Ishikawa (cell line): ENCODE results near the gene GPR153.

Experiments
- CEBPB ChIP-seq: IDR thresholded peaks from 2 replicates; pipeline ENCODE4 v1.6.1; 2012
- CREB1 ChIP-seq: IDR thresholded peaks from 2 replicates; pipeline ENCODE4 v1.6.1; 2012; ENCODE audit warnings: low read depth
- EGR1 ChIP-seq: IDR thresholded peaks from 2 replicates; pipeline ENCODE4 v1.6.1; 2012
- EP300 ChIP-seq: IDR thresholded peaks from 2 replicates; pipeline ENCODE4 v1.6.1; 2012; ENCODE audit warnings: borderline replicate concordance
- MAX ChIP-seq: IDR thresholded peaks from 2 replicates; pipeline ENCODE4 v1.6.1; 2012
- NFIC ChIP-seq: IDR thresholded peaks from 2 replicates; pipeline ENCODE4 v1.6.1; 2012
- RAD21 ChIP-seq: IDR thresholded peaks from 2 replicates; pipeline ENCODE4 v1.6.1; 2012; ENCODE audit warnings: low read depth
- REST ChIP-seq: IDR thresholded peaks from 2 replicates; pipeline ENCODE4 v1.6.1; 2012; ENCODE audit warnings: low read depth, mild to moderate bottlenecking
- TAF1 ChIP-seq: IDR thresholded peaks from 2 replicates; pipeline ENCODE4 v1.6.1; 2012; ENCODE audit warnings: low read depth, mild to moderate bottlenecking
- TCF12 ChIP-seq: IDR thresholded peaks from 2 replicates; pipeline ENCODE4 v1.6.1; 2012; ENCODE audit warnings: low read depth
- TEAD4 ChIP-seq: IDR thresholded peaks from 2 replicates; pipeline ENCODE4 v1.6.1; 2012
- USF1 ChIP-seq: IDR thresholded peaks from 2 replicates; pipeline ENCODE4 v1.6.1; 2012
- YY1 ChIP-seq: IDR thresholded peaks from 2 replicates; pipeline ENCODE4 v1.6.1; 2012; ENCODE audit warnings: low read depth
- ZBTB7A ChIP-seq: IDR thresholded peaks from 2 replicates; pipeline ENCODE4 v1.6.1; 2012; ENCODE audit warnings: low read depth

The GPR153 gene

GRCh38 chr1:6287029-6287428 lies 26.1 kb upstream of the GPR153 start:
- TF ChIP-seq EGR1 (no peak), TCF12 (no peak), RAD21 (no peak), MAX (no peak), USF1 (no peak)

GRCh38 chr1:6286266-6286665 lies 25.4 kb upstream of the GPR153 start:
- TF ChIP-seq USF1 (no peak), TEAD4 (no peak), YY1 (no peak), TAF1 (no peak), REST (no peak), EGR1 (no peak), RAD21 (no peak), MAX (no peak), EP300 (no peak)

- TF ChIP-seq CREB1 (no peak), TEAD4 (no peak), ZBTB7A (no peak), RAD21 (no peak), USF1 (no peak), MAX (no peak)
Observed at GRCh38 chr1:6285336-6285735, 24.4 kb upstream of the GPR153 start.

GRCh38 chr1:6282577-6283270 lies 21.8 kb upstream of the GPR153 start:
- no peak for TF ChIP-seq TAF1
- no peak for TF ChIP-seq EGR1
- TF ChIP-seq NFIC, result no peak
- no peak for TF ChIP-seq TEAD4
- TF ChIP-seq ZBTB7A, result no peak
- no peak for TF ChIP-seq CEBPB
- no peak for TF ChIP-seq TCF12

GRCh38 chr1:6281511-6282402 lies 20.9 kb upstream of the GPR153 start:
- TF ChIP-seq NFIC (no peak), REST (no peak)

GRCh38 chr1:6280761-6281451 lies 20.0 kb upstream of the GPR153 start:
- no peak for TF ChIP-seq EGR1
- TF ChIP-seq RAD21, result peak; percentile 45
